Hematopoietic multipotent progenitor cell treated with erythropoietin and hydrocortisone succinate and interleukin-3 and kit ligand, for 17 days (in vitro differentiated cells): ENCODE measurements around the gene ABCC10.
"Not testable (repeated sequence)": the region's sequence is repeated elsewhere in the genome, so short reads cannot be mapped to it uniquely, and the experiment has no call there.

Source experiments
- DNase-seq: peaks from one replicate; pipeline ENCODE4 v3.0.0-alpha.2; 2015; ENCODE audit warnings: low spot score

The ABCC10 gene

GRCh38 chr6:43444036-43444435, 16.7 kb downstream of the ABCC10 start:
- no peak for DNase-seq

- DNase-seq, result no peak
Measured at GRCh38 chr6:43444582-43444981, 17.2 kb downstream of the ABCC10 start.

- no peak for DNase-seq
Measured at GRCh38 chr6:43445576-43445975, 18.2 kb downstream of the ABCC10 start.

- no peak for DNase-seq
Measured at GRCh38 chr6:43447604-43448003, 20.3 kb downstream of the ABCC10 start.

- DNase-seq, result no peak
Measured at GRCh38 chr6:43448916-43449315, 21.6 kb downstream of the ABCC10 start.

GRCh38 chr6:43450699-43451131, 23.4 kb downstream of the ABCC10 start:
- no peak for DNase-seq

- no peak for DNase-seq
Measured at GRCh38 chr6:43451348-43451747, 24.0 kb downstream of the ABCC10 start.

GRCh38 chr6:43451939-43452338, 24.6 kb downstream of the ABCC10 start:
- DNase-seq, result no peak

- DNase-seq, result no peak
Measured at GRCh38 chr6:43452896-43453295, 25.6 kb downstream of the ABCC10 start.

- DNase-seq, result no peak
Measured at GRCh38 chr6:43453831-43454230, 26.5 kb downstream of the ABCC10 start.

- no peak for DNase-seq
Measured at GRCh38 chr6:43454290-43454695, 27.0 kb downstream of the ABCC10 start.

GRCh38 chr6:43454696-43455530, 27.6 kb downstream of the ABCC10 start:
- peak; percentile 69 for DNase-seq

GRCh38 chr6:43455531-43456428, 28.4 kb downstream of the ABCC10 start, which contains the start of gene DLK2:
Gene DLK2 (minus strand): TSS chr6:43455548. CDS start chr6:43454825, 723 bp downstream.
- no peak for DNase-seq

- no peak for DNase-seq
Measured at GRCh38 chr6:43457643-43458042, 30.3 kb downstream of the ABCC10 start.

GRCh38 chr6:43458154-43458553, 30.8 kb downstream of the ABCC10 start:
- DNase-seq, result not testable (repeated sequence)

- DNase-seq, result no peak
Measured at GRCh38 chr6:43459535-43459934, 32.2 kb downstream of the ABCC10 start.

- no peak for DNase-seq
Measured at GRCh38 chr6:43460032-43460431, 32.7 kb downstream of the ABCC10 start.

- no peak for DNase-seq
Measured at GRCh38 chr6:43461936-43462335, 34.6 kb downstream of the ABCC10 start.

GRCh38 chr6:43464337-43464736, 37.0 kb downstream of the ABCC10 start:
- no peak for DNase-seq

- no peak for DNase-seq
Measured at GRCh38 chr6:43465948-43466347, 38.6 kb downstream of the ABCC10 start.

- DNase-seq, result not testable (repeated sequence)
Measured at GRCh38 chr6:43467265-43467664, 39.9 kb downstream of the ABCC10 start.

GRCh38 chr6:43467752-43468151, 40.4 kb downstream of the ABCC10 start:
- no peak for DNase-seq

GRCh38 chr6:43468240-43468639, 40.9 kb downstream of the ABCC10 start:
- no peak for DNase-seq
